Kasumi-1 (cell line): ENCODE measurements around the gene NPM1.
"Not testable (repeated sequence)": the region's sequence is repeated elsewhere in the genome, so short reads cannot be mapped to it uniquely, and the experiment has no call there.

Experiments
- DNase-seq, 2 experiments: peaks; one replicate each; lab custom pipeline; 2025; lab: John Stamatoyannopoulos, UW

Gene NPM1

GRCh38 chr5:171413153-171413910 lies 25.7 kb downstream of the NPM1 start:
- DNase-seq = no peak

- not testable (repeated sequence) for DNase-seq
Observed at GRCh38 chr5:171413993-171414392, 26.3 kb downstream of the NPM1 start.

DNA sequence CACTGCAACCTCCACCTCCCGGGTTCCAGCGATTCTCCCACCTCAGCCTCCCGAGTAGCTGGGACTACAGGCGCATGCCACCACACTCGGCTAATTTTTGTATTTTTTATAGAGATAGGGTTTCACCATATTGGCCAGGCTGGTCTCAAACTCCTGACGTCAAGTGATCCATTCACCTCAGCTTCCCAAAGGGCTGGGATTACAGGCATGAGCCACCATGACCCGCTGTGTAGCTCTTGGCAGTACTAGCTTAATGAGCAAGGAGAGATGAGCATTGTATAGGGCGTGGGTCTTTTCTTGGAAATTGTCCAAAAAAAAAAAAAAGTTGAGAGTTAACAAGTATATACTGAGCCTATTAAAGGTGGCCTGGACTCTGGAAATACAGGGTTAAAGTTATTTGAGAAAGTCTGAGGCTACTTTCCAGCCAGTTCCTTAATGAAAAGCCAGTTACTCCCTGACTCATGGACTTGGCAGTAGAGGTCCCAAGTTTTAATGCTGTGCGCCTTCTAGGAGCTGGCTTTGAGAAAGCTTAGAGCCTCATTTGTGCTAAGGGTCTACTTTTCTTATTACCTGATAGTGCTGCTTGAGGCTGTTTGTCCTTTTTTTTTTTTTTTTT lies 27.6 kb downstream of the NPM1 start:
- no peak for DNase-seq

DNA sequence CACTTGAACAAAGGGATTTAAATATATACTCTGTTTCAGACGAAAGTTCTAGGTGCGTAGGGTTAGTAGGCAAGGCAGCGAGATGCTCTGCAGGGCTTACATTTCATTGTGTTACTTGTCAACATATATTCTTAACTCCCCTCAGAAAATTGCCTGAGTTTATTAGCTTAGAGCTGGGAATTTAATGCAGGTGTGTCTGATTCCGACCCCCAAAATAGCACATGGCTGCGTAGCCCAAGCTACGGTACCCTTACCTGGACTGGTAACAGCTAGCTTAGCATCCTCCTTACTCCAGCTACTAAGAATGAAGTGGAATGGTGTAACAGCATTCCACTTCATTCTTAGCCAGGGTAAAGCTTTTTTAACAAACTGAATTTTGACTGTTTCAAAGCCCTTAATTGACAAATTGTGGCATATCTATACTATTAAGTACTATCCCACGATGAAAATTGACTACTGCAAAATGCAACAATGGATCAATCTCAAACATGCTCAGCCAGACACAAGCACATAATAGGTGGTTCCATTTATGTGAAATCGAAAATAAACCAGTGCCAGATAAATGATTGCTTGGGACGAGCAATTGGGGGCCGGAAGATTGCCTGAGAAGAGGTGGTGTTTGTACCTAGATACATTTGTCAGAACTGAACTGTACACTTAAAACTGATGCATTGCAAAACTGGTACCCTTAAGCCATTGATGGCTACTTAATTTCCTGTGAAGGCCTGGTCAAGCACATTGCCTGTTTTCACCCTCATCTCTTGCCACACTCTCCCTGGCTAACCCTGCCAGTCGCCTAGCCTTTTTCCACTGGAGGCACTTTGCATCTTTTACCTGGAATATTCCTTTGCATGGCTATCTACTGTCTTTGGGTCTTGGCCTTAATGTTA lies 28.8 kb downstream of the NPM1 start:
- no peak for DNase-seq

- DNase-seq = peak; percentile 30 to 57
Observed at GRCh38 chr5:171418316-171418981, 30.8 kb downstream of the NPM1 start.

DNA sequence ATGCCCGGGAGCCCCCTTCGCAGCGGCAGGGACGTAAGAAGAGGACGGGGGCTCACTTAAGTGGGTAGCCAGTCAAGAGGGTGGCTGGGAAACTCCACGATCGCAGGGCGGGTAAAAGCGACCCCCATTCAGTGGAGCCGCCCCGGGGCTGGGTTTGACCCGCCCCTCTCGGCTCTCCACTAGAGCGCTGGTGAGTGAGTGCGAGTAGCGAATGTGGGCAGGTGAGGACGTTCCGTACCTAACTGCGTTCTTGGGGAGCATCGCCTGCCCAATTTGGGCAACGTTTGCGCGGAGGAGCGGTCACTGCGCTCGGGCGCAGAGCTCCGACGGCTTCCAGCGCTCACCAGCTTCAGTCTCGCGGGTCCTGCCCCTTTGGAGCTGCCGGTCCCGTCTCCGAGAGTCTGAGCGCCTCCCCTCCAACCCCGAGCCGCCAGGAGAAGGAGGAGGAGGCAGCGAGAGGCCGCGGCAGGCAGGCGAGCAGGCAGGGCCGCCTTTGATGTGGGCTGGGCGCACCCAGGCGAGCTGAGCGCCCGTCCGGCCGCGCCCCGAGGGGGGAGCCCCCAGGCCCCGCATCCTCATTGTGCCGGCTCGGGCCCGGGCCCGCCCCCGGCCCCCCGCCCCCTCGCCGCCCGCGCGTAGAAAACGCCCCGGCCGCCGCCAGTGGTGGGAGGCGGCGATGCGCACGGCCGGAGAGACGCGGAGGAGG lies 31.5 kb downstream of the NPM1 start, which contains the start of gene FGF18:
Gene FGF18, plus strand, starts transcription at position 666 of the 706 bp plus-strand sequence. CDS start 553 bp downstream, outside the sequence.
- peak; percentile 30 to 36 for DNase-seq

DNA sequence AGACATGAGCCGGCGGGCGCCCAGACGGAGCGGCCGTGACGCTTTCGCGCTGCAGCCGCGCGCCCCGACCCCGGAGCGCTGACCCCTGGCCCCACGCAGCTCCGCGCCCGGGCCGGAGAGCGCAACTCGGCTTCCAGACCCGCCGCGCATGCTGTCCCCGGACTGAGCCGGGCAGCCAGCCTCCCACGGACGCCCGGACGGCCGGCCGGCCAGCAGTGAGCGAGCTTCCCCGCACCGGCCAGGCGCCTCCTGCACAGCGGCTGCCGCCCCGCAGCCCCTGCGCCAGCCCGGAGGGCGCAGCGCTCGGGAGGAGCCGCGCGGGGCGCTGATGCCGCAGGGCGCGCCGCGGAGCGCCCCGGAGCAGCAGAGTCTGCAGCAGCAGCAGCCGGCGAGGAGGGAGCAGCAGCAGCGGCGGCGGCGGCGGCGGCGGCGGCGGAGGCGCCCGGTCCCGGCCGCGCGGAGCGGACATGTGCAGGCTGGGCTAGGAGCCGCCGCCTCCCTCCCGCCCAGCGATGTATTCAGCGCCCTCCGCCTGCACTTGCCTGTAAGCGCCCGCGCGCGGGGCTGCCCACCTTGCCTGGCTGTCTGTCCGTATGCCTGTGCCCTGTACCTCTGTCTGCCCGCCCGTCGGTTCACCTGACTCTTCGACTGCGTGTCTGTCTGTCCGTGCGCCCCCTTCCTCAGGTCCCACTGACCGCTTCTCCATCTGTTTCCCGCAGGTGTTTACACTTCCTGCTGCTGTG lies 32.2 kb downstream of the NPM1 start:
- peak; percentile 22 to 36 for DNase-seq

DNA sequence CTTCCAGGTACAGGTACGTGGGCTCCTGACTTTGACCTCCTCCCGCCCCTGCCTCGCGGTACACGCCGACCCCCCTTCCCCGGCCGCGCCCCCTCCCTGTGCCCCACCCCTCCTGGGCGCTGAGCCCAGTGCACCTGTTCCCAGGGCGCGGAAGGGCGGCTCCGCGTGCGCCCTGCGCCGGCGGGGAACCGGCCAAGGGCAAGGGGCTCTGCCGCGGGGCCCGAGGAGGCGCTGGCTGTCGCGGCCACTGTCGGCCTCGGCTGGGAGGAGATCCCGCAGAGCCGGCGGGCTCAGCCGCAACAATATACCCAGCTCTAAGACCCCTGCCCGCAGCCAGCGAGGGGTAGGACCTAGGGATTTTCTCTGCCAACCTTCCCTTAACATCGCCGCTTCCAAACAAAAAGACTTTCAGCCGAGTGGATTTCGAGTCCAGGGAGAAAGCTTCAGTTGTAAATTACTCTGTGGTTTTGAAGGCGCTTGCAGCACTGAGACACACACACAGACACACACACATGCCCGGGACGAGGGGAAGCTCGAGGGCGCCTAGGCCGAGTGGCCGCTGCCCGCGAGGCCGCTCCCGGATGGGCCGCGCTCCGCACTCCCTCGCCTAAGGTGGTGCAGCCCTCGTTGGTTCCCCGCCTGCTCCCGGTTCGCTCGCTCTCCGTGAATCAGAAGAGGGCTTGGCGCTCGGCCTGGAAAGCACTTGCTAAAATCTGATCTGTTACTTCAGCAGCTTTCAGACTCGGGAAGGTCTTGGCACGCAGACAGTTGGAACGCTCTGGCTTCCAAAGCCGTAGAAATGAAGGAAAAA lies 33.0 kb downstream of the NPM1 start:
- no peak for DNase-seq

DNA sequence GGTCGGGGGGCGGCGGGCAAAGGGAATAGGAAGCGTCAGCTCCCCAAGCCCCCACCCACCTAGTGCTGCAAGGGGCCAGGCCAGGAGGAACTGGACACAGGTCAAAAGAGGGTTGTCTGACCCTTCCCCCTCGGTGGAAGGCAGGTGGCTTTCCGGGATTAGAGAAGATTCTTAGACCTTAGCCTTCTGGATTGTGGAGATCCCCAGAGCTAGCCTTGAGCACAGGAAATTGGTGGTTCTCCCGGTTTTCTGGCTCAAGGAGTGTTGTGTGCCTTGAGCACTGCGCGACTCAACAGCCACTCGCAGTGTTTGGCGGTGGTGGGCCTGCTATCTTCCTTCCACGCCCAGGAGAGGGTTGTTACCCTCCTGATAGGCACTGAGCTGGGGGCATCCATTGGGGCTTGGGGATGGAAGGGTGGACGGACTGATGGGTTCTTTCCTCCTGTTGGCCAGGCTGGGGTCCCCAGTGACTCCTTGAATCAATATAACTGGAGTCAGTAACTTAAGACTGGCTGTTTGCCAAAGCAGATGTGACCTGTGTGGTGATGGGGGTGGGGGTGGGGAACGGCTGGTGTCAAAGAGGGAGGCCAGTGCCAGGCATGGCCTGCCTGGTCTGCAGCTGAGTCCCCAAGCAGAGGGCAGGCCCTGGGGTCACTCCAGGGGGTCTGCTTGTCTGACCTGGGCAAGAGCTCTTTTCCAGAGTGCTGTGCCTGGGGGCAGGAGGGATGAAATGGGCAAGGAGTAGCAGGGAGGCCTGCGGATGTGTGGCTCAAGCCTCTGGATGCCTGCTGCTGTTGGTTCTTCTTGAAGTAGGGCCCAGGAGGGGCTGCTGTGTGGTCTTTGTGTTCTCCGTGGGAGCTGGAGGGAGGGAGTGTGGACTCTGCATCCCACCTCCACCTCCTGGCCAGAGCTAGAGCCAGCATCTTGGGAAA lies 33.9 kb downstream of the NPM1 start:
- DNase-seq = no peak

DNA sequence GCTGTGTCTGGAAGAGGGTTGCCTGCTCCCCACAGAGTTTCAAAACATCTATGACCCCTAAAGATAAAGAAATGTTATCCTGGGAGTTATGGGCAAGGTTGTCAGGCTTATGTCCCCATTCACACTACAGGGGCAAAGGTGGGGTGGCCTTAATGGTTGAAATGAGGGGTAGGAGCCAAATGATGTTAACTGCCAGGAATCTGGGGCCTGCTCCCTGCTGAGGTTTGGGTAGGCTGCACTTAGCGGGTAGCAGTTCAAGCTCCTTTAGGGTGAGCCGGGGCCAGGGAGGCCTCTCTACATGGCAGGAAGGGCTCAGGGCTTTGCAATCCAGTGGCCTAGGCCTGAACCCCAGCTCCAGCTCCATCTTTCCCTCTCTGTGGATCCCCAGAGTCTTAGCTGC lies 34.8 kb downstream of the NPM1 start:
- DNase-seq = no peak

DNA sequence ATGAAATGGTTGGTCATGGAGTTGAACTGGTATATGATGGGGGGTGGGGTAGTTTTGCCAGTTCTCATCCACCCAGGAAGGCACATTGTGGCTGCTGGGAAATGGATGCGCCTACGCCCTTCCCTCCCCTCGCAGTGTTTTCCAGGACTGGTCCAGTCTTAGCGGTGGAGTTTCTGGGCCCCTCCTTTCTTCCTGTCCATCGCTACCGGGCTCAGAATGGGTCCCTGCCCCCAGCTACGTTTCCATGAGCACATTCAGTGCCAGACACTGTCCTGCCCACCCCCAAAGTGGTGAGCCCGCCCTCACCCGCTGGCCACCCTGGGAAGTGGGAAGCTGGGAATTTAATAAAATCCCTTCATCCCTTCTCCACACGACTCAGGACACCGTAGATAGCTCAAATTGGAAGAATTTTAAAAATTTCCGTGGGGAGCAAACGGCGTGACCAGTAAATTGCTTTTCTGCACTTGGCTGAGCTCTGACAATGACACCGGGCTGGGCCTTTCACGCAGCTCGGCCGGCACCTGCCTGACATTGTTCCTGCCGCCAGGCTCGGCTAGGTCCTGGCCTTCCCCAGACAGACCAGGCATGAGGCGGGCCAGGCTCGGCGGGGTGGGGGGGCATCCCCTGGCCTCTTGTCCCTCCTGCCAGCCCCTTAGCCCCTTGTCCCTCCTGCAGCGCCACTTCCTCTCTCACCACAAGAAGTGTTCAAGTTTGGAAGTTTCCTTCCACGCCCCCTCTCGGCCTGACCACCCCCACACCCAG lies 35.4 kb downstream of the NPM1 start:
- peak in 1 of 2 experiments; percentile 10 for DNase-seq

DNA sequence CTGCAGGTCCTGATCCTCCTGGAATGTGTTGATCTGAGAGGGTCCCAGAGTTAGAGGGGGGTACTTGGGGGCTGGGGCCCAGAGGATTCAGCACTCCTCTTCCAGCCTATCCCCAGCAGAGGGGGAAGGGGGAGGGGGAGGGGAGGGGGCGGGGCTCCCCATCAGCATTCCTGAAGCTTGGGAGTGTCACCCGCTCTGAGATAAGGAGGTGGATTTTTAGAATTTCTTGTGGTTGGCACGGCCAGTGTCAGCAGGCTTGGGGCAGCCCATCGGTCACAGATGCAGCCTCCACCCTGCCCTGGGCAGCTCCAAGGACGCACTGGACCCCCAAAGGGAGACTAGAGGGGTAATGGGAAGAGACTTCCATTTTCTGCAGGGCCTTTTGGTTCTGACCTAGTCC lies 37.1 kb downstream of the NPM1 start:
- DNase-seq = no peak

GRCh38 chr5:171425596-171426244 lies 38.1 kb downstream of the NPM1 start:
- no peak for DNase-seq

DNA sequence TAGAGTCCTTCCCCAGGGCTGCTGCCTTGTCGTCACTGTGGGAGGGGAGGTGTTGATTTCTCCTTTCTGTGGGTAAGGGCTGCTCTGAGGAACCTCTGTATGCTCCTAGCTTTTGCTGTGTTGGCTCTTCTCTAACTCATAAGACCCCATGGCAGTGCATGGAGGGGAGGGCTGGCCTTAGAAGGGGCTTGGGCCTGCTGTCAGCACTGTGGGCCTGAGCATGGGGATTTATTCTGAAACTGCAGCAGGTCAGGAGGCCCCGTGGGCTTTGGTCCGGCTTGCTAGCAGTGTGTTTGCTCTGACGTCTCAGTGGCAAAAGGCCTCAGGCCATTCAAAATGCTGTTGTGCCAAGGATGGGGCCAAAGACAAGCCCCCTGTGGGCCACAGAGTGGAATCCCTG lies 38.6 kb downstream of the NPM1 start:
- no peak for DNase-seq

DNA sequence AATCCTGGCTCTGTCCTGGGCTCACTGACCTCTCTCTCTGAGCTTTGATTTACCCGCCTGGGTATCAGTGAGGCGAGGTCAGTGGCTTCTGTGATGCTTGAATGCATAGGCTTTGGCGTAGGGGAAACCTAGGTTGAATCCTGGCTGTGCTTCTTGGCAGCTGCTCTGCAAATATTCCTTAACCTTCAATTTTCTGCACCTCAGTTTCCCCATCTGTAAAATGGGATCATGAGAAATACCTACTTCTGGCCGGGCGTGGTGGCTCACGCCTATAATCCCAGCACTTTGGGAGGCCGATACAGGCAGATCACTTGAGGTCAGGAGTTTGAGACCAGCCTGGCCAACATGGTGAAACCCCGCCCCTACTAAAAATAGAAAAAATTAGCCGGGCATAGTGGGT lies 39.0 kb downstream of the NPM1 start:
- DNase-seq = no peak

DNA sequence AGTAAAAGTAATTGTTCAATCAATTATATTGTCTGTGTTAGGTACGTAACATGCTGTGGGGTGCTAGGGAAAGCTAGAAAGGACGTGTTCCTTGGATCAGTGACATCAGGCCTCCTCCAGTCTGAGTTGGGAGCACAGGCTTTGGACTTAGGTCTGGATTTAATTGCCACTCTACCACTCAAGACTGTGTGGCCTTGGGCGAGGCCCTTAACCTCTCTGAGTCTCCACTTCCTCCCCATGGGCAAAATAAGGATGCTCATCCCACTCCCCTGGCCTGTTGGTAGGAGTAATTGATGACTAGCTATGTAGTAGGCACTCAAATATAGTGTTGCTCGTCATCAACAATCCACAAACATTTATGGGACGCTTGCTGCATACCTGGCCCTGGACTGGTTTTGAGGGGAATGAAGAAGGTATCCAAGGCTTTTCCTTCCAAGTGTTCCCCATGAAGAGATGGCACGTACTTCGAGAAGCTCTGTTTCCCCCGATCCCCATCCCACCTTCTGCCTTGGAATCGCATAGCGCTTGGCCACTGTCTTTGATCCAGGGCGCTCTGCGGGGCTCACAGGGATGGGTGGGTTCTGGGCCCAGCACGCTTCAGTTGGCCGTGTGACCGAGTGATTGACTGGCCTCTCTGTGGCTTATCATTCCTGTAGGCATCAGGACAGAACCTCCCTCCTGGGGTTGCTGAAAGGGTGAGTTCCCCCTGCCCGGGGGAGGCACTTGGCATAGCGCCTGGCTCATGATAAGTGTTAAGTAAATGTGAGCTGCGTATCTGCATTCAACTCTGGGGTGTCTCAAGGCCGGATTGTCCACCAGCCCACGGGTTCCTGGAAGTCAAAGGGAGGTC lies 39.9 kb downstream of the NPM1 start:
- no peak for DNase-seq
